ENCODE results near the gene FERMT3. TPM values are rescaled to one million over a fixed set of nuclear protein-coding genes. Genes with fewer than 3 reads are reported as not detected.

FERMT3 gene
- total RNA-seq, 1 experiment from 2014 or later: 60.2 TPM

DNA sequence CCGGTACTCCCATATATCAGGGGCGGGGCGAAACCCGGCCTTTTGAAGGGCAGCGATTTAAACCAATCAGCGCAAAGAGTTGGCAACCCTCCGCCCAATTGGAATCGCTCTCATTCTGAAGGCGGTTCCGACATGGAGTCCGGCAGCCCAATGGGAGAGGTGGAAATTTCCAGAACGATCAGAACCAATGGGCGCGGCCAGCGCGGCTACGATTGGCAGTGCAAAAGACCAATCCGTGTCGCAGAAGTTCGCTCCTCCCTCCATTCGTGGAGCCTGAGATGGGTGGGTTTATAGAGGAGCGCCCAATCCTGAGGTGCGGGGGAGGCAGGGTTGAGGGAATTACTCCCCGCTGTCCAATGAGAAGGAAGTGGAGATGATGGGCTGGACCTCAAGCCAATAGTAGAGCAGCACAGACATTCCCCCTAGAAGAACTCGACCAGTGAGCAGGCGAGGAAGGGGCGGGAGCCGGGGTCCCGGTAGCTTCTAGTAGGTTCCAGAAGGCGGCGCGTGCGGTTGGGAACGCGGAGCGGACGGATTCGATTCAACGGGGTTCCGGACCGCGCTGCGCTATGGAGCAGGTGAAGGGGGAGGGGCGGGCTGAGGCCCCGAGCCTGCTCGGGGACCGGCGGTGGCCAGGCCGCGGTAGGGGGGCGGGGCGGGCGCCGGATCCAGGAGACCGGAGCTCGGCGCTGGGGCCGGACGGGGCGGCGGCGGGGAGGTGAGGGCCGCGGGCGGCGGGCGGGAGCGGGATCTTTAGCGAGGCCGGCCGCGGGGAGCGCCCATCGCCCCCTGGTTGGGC is 20.6 kb upstream of the FERMT3 start, which contains the start of gene STIP1:
Gene STIP1 (plus strand): TSS at position 479 of the 799 bp plus-strand sequence. CDS start 91 bp downstream, at position 570.
- DNase-seq (ENCODE audit: extremely low read depth, low read depth): peak; percentile 99

DNA sequence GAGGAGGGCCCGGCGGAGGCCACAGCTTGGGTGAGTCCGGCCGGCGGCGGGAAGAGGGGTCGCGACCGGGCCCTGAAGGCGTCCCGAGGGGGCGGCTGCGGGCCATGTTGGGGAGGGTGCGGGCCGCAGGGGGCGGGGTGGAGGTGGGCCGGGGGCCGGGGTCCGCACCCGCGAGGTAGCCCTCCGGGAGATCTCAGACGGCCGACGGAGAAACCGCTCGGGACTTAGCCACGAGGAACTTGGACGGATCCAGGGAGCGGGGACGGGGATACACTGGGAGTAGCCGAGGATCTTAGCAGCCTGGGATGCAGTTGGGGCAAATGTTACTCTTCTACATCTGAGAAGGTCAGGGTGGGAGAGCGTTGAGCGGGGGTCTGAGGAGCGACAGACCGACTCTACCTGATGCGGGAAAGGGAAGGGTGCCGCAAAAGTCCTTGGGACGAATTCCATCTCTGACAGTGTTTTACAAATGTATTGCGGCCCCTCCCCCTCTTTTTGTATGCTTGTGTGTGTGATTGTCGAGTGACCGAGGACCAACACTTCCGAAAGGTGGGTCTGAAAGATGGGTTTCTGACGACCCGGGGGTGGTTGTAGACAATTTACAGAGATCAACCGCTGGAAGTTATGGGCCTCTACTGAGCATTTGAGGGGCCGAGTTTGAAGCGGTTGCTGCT is 19.9 kb upstream of the FERMT3 start:
- no peak for DNase-seq (ENCODE audit: extremely low read depth, low read depth)

DNA sequence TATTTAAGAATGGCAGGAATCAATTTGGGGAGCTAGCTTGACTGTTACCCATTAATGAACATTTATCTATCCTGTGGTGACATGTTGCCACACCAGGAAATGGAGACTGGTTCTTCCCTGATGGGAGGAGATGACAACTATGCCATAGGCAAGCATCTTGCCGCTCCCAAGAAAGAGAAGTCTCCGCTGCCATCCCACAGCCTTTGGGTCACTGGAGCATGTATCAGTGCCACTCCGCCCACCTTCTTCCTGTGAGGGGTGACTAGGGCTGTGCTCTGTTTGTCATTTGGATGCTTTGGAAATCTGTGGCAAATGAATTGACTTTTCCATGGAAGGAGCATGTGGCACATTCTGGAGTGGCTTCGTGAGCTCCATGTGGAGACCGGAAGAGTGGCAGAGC is 14.1 kb upstream of the FERMT3 start:
- DNase-seq (ENCODE audit: extremely low read depth, low read depth): no peak

DNA sequence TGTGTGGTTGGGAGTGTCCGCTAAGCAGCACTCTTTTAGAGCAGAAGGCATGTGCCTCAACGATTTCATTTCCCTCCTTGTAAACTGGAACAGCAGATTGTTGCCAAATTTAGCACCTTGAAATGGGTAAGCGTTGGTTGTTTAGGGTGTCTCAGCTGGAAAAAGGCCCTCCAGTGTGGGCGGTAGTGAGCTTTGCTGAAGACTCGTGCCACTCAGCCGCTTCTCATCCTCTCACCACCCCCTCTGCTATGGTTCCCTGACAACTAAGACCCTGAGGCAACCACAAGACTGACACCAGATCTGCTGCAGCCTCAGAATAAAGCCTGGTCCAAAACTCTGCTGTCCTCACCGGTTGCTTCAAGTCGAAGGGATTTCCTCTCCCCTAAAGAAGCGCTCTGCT is 9.9 kb upstream of the FERMT3 start:
- DNase-seq (ENCODE audit: extremely low read depth, low read depth): no peak

DNA sequence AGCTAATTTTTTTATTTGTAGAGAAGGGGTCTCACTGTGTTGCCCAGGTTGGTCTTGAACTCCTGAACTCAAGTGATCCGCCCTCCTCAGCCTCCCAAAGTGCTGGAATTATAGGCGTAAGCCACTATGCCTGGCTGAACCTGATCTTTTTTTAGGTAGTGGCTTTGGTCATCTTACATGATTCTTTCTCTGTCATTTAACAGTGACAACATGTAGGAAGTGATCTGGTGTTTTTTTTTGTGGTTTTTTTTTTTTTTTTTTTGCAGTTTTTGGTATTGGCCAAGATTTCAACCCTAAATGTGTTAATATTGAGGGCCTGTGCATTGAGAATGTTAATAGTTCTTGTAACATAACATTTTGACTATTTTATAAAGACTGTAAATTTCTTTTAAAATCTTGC is 8.0 kb upstream of the FERMT3 start:
- DNase-seq (ENCODE audit: extremely low read depth, low read depth): no peak

DNA sequence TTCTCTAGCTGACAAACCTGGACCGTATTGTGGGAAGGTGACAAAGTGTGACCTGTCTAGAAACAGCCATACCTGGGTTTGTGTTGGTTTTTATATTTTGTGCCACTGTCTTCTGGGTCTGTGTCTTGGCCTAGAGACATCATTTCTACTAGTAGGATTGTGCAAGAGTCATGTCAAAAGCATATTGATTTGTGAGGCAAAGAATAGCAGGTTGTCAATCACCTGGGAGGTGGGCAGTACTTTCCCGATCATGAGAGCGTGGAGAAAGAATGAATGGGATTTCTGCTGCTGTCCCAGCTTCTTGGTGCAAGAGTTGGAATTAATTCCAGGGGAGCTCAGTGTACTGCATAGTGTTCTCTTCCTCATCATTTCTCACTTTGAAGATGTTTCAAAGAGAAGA is 5.0 kb upstream of the FERMT3 start:
- DNase-seq (ENCODE audit: extremely low read depth, low read depth): no peak

DNA sequence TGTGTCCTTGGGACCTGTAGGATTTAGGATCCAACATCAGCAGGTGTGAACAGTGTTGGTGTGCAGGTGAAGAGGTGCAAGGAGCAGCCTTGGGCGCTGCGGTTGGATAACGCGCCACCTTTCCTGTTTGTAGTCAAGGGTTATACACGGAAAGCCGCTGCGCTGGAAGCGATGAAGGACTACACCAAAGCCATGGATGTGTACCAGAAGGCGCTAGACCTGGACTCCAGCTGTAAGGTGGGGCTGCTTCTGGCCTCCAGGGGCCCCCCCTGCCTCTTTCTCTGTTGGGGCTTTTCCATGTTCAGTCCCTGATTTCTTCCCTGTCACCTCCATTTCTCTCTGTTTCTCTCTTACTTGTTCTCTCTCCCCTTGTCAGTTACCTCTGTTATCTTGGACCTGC is 3.5 kb upstream of the FERMT3 start:
- no peak for DNase-seq (ENCODE audit: extremely low read depth, low read depth)

DNA sequence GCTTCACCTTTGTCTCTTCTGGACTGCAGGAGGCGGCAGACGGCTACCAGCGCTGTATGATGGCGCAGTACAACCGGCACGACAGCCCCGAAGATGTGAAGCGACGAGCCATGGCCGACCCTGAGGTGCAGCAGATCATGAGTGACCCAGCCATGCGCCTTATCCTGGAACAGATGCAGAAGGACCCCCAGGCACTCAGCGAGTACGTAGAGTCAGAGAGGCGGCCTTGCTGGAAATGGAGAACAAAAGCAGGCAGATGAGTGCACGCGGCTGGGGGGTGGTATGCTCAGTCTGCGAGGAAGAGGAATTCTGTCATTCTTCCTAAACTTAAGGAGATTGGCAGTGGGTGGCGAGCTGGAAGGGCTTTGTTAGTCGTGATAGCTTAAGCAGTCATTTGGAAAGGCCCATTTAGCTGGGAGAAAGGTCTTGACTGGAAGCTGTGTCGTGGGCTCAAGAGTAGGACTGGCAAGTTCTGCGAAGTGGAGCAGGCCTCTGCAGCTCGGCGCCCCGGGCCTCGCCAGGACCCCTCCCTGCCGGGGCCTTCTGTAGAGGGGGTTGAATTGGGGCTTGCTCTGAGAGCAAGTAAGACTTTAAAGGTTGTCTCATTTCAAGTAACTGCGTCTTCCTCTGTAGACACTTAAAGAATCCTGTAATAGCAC is 3.0 kb upstream of the FERMT3 start:
- DNase-seq (ENCODE audit: extremely low read depth, low read depth): no peak

DNA sequence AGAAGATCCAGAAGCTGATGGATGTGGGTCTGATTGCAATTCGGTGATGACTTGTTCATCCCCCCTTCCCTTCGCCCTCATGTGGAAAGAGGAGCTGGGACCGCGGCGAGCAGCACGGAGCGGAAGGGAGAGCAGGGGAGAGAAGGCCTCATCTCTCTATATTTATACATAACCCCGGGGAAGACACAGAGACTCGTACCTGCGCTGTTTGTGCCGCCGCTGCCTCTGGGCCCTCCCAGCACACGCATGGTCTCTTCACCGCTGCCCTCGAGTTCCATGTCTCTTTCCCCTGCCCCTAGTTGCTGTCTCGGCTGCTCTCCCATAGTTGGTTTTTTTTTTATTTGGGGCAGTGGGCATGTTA is 2.5 kb upstream of the FERMT3 start:
- no peak for DNase-seq (ENCODE audit: extremely low read depth, low read depth)

DNA sequence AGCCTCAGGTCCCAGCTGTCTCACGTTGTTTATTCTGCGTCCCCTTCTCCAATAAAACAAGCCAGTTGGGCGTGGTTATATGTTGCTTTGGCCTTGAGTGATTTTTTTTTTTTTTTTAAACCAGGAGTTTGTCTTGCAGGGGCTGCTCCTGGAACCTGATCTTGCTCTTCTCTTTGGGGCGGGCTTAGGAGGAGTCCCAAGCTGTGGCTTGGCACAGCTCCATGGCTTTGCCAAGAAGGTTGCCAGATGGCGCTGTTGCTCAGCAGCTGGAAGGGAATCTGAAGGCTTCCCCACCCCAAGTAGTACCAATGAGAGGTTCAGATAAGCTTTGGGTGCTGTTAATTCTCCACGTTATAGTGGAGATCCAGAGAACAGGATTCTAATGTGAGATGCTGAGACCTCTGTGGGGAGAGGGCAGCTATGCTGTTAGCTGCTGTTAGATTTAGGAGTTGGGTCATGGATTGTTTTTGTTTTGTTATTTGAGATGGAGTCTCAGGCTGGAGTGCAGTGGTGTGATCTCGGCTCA is 2.0 kb upstream of the FERMT3 start:
- DNase-seq (ENCODE audit: extremely low read depth, low read depth): peak; percentile 88

DNA sequence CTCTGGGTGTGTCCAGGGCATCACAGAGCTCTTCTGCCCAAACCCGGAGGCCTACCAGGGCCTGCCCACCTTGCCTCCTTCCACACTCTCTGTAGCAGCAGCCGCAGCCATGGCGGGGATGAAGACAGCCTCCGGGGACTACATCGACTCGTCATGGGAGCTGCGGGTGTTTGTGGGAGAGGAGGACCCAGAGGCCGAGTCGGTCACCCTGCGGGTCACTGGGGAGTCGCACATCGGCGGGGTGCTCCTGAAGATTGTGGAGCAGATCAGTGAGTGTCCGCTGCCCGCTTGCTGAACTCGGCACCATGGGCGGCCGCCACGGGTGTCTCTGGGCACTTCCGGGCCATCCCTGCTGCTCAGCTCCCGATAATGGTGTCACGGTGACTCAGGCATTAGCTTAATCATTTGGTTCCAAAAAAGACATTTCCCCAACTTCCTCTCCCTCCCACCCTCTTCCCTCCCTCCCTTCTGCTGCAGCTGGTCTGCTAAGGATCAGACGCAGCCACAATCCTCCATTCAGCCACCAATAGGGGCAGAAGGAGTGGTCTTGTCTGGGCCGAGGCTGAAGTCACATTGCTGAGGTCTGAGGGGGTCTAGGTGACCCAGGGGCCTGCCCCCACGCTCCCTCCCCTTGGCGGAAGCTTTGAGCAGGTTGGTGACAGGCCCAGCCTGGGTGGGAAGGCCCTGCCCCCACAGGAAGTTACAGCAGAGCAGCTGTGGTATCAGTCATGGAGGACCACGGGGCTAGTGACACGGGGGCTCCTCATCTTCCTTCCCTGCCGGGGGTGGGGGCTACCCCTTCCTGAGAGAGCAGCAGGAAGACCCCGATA is 950 bp downstream of the FERMT3 start:
- DNase-seq (ENCODE audit: extremely low read depth, low read depth): peak; percentile 52

DNA sequence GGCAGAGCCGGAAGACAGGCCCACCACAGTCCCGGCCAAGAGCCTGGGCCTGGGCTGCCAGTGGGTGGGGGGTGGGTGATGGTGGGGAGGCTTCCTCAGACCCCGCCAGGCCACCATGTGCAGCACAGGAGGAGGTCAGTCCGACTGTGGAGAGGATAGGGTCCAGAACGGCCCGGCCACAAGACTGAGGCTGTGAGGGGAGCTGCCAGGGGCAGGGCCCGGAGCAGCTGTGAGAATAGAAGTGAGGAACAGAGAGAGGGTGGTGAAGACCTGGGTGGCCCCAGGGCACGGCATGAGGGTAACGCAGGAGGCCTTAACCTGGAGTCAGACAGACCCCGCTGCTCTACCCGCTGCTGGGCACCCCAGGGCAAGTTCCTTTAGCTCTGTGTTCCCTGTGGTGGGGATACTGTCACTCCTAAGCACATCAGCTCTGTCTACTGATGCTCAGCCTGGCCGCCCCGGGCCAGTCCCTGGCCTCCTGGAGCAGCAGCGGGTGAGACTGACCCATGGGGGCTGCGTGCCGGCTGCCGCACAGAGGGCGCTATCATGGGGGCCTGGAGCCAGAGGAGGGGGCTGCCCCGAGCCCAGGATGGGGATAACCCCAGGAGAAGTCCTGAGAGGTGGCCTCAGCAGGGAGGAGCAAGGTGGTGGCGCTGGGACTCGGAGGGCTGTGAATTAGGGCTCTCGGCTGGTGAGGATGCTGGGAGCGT is 1.7 kb downstream of the FERMT3 start:
- no peak for DNase-seq (ENCODE audit: extremely low read depth, low read depth)

DNA sequence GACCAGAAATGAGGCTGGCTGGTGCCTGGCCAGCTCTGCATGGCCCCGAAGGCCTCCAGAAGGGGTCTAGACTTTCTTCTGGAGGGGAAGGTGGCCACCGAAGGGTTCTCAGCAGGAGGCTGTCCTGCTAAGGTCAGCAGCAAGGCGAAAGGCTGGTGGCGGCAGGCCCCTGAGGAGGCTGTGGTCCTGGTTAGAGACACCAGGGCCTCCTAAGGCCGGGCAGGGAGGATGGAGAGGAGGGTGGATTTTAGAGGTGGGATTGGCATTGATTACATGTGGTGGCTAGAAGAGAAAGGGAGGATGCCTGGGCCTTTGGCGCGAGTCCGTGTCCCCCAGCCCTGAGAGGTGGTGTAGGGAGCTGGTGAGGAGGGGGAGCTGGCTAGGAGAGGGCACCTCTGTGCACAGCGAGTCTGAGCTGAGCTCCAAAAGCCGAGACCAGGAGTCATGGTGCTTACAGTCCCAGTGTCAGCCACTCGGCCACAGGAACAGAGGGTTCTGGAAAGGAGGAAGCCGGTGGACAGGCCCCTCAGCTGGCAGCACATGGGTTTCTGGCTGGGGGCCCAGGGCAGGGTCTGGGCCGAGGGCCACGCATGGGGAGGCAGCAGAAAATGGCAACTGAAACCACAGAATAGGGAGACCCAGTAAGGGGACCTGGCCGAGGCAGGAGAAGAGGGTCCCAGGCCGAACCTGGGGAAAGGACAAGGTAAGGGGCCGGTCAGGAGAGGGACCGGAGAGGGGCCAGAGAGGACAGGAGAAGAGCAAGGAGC is 2.5 kb downstream of the FERMT3 start:
- no peak for DNase-seq (ENCODE audit: extremely low read depth, low read depth)

DNA sequence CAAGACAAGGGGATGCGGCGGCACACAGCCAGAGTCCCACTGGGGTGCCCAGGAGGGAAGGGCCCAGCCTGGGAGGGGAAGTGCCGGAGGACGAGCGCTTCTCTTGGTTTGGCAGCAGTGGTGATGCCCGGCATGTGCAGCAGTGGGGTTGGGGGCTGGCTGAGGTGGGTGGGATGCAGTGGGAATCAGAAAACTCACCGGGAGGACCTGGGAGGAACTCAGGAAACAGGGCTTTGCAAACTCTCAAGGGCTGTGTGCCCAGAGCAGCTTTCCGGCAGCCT is 3.0 kb downstream of the FERMT3 start:
- DNase-seq (ENCODE audit: extremely low read depth, low read depth): no peak

DNA sequence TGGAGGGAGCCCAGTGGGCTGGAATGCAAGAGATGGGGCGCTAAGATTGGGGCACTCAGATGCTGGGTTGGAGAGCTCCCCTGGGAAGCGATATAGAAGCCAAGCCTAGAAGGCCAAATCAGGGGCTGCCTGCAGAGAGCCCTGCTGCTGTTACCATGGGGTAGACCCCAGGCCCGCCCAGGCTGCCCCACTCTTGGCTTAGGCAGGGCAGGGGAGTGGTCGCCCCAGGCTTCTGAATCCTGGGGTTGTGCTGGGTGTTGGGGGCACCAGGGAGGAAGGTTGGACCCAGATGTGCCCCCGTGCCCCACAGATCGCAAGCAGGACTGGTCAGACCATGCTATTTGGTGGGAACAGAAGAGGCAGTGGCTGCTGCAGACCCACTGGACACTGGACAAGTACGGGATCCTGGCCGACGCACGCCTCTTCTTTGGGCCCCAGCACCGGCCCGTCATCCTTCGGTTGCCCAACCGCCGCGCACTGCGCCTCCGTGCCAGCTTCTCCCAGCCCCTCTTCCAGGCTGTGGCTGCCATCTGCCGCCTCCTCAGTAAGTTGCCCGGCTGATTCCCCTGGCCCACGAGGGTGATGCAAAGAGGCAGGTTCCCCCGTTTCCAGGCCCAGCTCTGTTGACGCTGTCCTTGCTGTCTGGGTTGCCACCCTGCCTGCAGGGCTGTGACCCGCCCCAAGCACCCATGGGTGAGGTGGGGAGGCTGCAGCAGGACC is 3.9 kb downstream of the FERMT3 start:
- DNase-seq (ENCODE audit: extremely low read depth, low read depth): no peak

DNA sequence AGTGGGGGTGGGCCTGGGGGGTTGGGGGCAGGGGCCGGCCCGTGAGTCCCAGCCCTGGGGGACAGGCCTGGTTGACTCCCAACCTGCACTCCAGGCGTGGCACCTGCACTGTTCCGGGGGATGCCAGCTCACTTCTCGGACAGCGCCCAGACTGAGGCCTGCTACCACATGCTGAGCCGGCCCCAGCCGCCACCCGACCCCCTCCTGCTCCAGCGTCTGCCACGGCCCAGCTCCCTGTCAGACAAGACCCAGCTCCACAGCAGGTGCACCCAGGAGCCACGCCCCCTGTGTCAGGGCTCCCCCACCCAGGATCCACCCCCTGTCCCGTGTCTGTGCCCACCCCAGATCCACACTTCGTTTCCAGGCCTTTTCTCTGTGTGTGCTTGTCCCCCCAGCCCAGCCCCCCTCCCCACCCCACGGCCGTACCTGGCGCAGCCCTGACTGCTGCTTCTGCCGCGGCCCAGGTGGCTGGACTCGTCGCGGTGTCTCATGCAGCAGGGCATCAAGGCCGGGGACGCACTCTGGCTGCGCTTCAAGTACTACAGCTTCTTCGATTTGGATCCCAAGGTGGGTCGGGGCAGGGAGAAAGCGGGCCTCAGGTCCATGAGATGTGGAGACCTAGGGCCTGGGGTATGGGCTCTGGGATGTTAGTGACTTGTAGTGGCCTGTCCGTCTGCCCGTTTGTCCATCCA is 4.8 kb downstream of the FERMT3 start:
- DNase-seq (ENCODE audit: extremely low read depth, low read depth): no peak

DNA sequence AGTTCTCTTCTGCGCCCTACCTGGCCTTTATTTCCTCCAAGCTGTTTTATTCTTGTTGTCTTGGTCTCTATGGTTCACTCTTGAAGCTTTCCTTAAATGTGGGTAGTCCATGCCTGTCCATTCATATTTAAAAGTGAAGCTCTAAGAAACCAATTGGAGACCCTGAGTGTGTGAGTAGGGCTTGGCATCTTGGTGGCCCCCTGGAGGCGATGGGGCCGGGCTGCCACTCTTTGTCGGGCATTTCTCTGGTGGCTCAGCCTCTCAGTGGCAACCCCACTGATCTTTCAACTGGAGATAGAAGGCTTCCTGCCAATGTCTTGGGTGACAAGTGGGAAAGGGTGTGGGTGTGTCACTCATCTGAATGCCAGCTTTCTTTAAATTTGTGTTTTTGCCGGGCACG is 10.4 kb downstream of the FERMT3 start:
- no peak for DNase-seq (ENCODE audit: extremely low read depth, low read depth)

DNA sequence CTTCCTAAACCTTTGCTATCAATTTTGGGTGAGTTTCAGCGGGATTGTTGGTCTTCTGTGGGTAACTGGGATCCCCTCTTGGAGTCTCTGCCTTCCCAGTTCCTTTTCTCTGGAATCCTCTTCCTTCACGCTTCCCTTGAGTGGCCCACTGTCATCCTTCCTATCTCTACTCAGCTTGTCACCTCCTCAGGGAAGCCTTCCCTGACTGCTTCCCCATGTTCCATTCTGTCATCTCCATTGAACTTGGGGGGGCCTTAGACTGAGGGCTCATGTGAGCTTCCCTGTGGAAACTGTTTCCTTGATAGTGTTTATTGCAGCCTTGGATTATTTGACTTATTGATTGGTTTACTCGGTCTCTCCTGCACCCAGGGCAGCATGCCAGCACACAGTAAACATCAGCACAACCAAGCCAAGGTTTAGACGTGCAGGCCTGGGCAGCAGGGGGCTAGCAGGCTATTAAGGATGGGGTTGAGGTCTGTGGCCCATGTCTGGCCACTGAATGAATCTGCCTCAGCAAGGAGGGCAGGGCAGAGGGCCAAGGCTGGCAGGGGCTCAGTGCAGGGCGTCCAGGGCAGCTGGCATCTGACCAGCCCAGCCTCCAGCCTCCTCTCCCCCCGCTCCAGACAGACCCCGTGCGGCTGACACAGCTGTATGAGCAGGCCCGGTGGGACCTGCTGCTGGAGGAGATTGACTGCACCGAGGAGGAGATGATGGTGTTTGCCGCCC is 12.3 kb downstream of the FERMT3 start:
- DNase-seq (ENCODE audit: extremely low read depth, low read depth): no peak
